MCF 10A (cell line): ENCODE measurements around the gene RCAN2. TPM values are rescaled to one million over a fixed set of nuclear protein-coding genes. Genes with fewer than 3 reads are reported as not detected.
A peak's percentile ranks its signal among the peaks of the same experiment; 100 is the strongest.

Source experiments
- BruUV-seq: library from RNA; stranded (reverse); fragments of 400-500 nt; replicated peaks from 2 replicates; lab custom pipeline; 2021; lab: Mats Ljungman, UMichigan
- CTCF ChIA-PET: fragments of 300-600 bp; sonication (Branson Sonifier 250); formaldehyde crosslinking; extraction: SDS; loops from one replicate; lab custom pipeline; 2021; ENCODE audit warnings: antibody characterized with exemption, inconsistent platforms; lab: Yijun Ruan, JAX
- POLR2A ChIA-PET: fragments of 300-600, 350-650 bp; sonication (Branson Sonifier 250); formaldehyde crosslinking; extraction: SDS; loops from one replicate; lab custom pipeline; 2020; ENCODE audit warnings: antibody characterized with exemption, inconsistent platforms; lab: Yijun Ruan, JAX
- DNase-seq: peaks from one replicate; pipeline ENCODE4 v3.0.0-alpha.2; 2018; ENCODE audit not compliant: unreplicated experiment
- H3K27ac Mint-ChIP-seq: one replicate; pipeline ENCODE4 v1.8.0; 2022; ENCODE audit warnings: mild to moderate bottlenecking, low read depth, mixed read lengths; ENCODE audit not compliant: unreplicated experiment
- H3K27me3 Mint-ChIP-seq: one replicate; pipeline ENCODE4 v1.8.0; 2022; ENCODE audit warnings: mixed read lengths; ENCODE audit not compliant: insufficient read depth, unreplicated experiment
- H3K36me3 Mint-ChIP-seq: one replicate; pipeline ENCODE4 v1.8.0; 2022; ENCODE audit warnings: mild to moderate bottlenecking, moderate library complexity, mixed read lengths; ENCODE audit not compliant: insufficient read depth, unreplicated experiment
- H3K4me1 Mint-ChIP-seq: one replicate; pipeline ENCODE4 v1.8.0; 2022; ENCODE audit warnings: mixed read lengths; ENCODE audit not compliant: insufficient read depth, unreplicated experiment
- H3K4me3 Mint-ChIP-seq: one replicate; pipeline ENCODE4 v1.8.0; 2022; ENCODE audit warnings: mild to moderate bottlenecking, moderate library complexity, mixed read lengths; ENCODE audit not compliant: unreplicated experiment
- H3K9me3 Mint-ChIP-seq: one replicate; pipeline ENCODE4 v1.8.0; 2022; ENCODE audit warnings: mixed read lengths; ENCODE audit not compliant: unreplicated experiment
- CTCF ChIP-seq: fragments of 200-600 bp; IDR thresholded peaks from one replicate; pipeline ENCODE4 v1.8.0; 2022; ENCODE audit warnings: antibody characterized with exemption, mild to moderate bottlenecking; ENCODE audit not compliant: unreplicated experiment
- intact Hi-C: fragments of 100-400 bp; cut with micrococcal nuclease; formaldehyde crosslinking; loops from 2 replicates; pipeline ENCODE4 v1.14.1; 2022
- total RNA-seq: library from RNA; stranded (reverse); gene quantifications from 2 replicates; pipeline ENCODE4 v1.2.3, GENCODE V29; 2022

The RCAN2 gene
- total RNA-seq, 1 experiment from 2014 or later: 0.09 TPM

DNA sequence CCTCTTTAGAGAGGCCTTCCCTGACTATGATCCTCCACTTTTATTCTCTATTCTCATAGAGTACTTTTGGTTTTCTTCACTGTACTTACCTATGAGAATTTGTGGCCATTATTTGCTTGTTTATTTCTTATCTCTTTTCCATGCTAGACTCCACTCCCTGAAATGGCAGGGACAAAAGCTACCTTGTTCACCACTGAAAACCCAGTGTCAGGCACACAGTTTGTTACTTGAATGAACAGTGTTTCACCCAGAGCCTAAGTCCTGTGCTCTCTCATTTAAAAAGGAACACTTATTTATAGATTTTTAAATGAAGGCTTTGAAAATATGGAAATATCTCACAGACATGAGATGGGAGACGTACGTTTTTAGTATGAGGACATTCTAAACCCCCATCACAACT lies 272.8 kb downstream of the RCAN2 start:
- Mint-ChIP-seq H3K9me3 (no peaks in the 10 kb centered on the region), H3K27me3 (no peaks in the 10 kb centered on the region), H3K4me3 (no peak overlapping the region), H3K27ac (peak overlapping the region; percentile 0), H3K4me1 (peaks cover 5% of the 10 kb centered on the region), H3K36me3 (no peaks in the 10 kb centered on the region)
- DNase-seq: no peak
- TF ChIP-seq CTCF: no peak
- ChIA-PET CTCF (interaction anchor here (0.6 to 9.5 kb wide), 8 partner anchors 11 to 299 kb away, joined by 3 to 192 read pairs (median 5); partner anchors contain the start of gene CLIC5), POLR2A (no interaction called here)
- intact Hi-C loops: no loop called here
- no TSS peak for BruUV-seq

DNA sequence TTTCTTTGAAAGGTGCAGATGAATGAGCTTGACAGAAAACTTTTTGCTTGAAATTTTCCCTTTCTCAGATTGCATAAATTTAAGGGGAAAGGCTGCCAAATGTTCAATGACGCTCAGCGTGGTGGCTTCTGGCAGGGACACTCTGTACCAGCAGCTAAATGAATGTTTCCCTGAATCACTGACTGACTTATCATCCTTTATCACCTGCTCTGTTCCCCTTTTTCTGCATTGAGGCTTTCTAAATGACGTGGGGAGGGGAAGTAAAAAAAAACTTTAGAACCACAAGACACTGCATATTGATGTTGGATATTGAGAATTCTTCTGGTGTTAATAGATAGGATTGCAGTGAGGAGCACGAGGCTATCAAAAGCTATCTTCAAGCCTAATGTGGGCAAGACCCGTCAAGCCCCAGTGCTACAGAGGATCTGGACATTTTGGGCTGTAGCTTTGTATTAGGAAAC lies 273.5 kb downstream of the RCAN2 start:
- Mint-ChIP-seq H3K4me1 (peaks cover 5% of the 10 kb centered on the region), H3K36me3 (no peaks in the 10 kb centered on the region), H3K27ac (peak overlapping the region; percentile 0), H3K9me3 (no peaks in the 10 kb centered on the region), H3K4me3 (no peak overlapping the region), H3K27me3 (no peaks in the 10 kb centered on the region)
- DNase-seq: peak; percentile 29
- no TSS peak for BruUV-seq
- intact Hi-C loops: no loop called here
- POLR2A ChIA-PET: interaction anchor here (0.5 kb wide), 1 partner anchor 616 kb away, joined by 3 read pairs; no protein-coding TSS in a partner anchor
- TF ChIP-seq CTCF: no peak
- CTCF ChIA-PET: interaction anchor here (0.7 to 9.5 kb wide), 7 partner anchors 10 to 1723 kb away, joined by 3 to 192 read pairs (median 3); partner anchors contain the start of gene CLIC5

DNA sequence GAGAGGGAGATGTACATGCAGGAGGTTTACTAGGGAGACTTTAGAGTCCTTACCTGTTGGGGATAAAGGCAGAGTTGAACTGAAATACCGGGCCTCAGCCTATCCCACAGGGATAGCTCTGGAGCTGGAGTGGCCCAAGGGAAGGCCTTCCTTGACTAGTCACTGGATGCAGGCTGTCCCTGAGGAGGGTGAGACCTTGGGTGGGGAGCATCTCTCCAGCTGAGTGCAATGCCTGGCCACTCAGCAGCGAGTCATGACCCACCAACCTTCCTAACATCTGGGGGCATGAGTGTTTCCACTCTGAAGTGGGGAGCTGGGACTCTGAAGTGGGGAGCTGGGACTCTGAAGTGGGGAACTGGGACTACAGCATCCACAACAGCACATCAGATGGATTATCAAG lies 274.4 kb downstream of the RCAN2 start:
- intact Hi-C loops: no loop called here
- Mint-ChIP-seq H3K9me3 (no peaks in the 10 kb centered on the region), H3K27me3 (no peaks in the 10 kb centered on the region), H3K27ac (peak overlapping the region; percentile 0), H3K4me1 (peaks cover 5% of the 10 kb centered on the region), H3K36me3 (no peaks in the 10 kb centered on the region), H3K4me3 (no peak overlapping the region)
- no peak for TF ChIP-seq CTCF
- POLR2A ChIA-PET: interaction anchor here (0.5 to 0.7 kb wide), 2 partner anchors 194 to 617 kb away, joined by 3 read pairs; no protein-coding TSS in a partner anchor
- BruUV-seq: no TSS peak
- CTCF ChIA-PET: interaction anchor here (0.9 to 9.5 kb wide), 4 partner anchors 126 to 1722 kb away, joined by 3 to 192 read pairs (median 12); no protein-coding TSS in a partner anchor
- no peak for DNase-seq

DNA sequence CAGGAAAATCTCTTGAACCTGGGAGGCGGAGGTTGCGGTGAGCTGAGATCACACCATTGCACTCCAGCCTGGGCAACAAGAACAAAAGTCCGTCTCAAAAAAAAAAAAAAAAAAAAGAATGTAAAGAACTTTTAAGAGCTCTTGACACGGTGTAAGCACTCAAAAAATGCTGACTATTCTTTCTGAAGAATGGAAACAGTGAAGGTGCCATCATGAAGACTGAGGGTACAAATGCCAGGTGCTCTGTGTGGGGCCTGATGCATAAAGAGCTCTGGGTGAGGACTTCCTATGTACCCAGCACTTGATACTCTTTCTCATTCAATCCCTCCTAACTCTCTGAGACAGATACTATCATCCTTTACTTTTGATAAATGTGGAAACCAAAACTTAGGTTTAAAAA lies 275.5 kb downstream of the RCAN2 start:
- H3K4me1 Mint-ChIP-seq: peaks cover 5% of the 10 kb centered on the region
- H3K9me3 Mint-ChIP-seq: no peaks in the 10 kb centered on the region
- BruUV-seq: no TSS peak
- DNase-seq: no peak
- no peak for TF ChIP-seq CTCF
- intact Hi-C loops: no loop called here
- H3K27me3 Mint-ChIP-seq: no peaks in the 10 kb centered on the region
- no peak overlapping the region for H3K27ac Mint-ChIP-seq
- no peak overlapping the region for H3K4me3 Mint-ChIP-seq
- POLR2A ChIA-PET: no interaction called here
- CTCF ChIA-PET: interaction anchor here (0.5 to 9.5 kb wide), 6 partner anchors 111 to 816 kb away, joined by 3 to 192 read pairs (median 4); no protein-coding TSS in a partner anchor
- H3K36me3 Mint-ChIP-seq: no peaks in the 10 kb centered on the region
